Hepatocyte (in vitro differentiated cells): ENCODE results near the gene INTS15. TPM values are rescaled to one million over a fixed set of nuclear protein-coding genes. Genes with fewer than 3 reads are reported as not detected.

Experiments used
- DNase-seq: peaks from one replicate; pipeline ENCODE4 v3.0.0-alpha.2; 2016; ENCODE audit warnings: low spot score
- H2AFZ ChIP-seq: fragments of 200-600 bp; sonication (generic); 2 replicates; pipeline ENCODE4 v1.6.0; 2016; ENCODE audit warnings: antibody characterized with exemption, mild to moderate bottlenecking
- H3K27ac ChIP-seq: fragments of 200-600 bp; sonication (generic); 2 replicates; pipeline ENCODE4 v1.5.1; 2016; ENCODE audit warnings: mild to moderate bottlenecking
- H3K27me3 ChIP-seq: fragments of 200-600 bp; sonication (generic); 2 replicates; pipeline ENCODE4 v1.6.1; 2016
- H3K36me3 ChIP-seq: fragments of 200-600 bp; sonication (generic); replicated peaks from 2 replicates; pipeline ENCODE4 v1.5.1; 2016; ENCODE audit warnings: low read depth; ENCODE audit not compliant: insufficient read depth
- H3K4me1 ChIP-seq: fragments of 200-600 bp; sonication (generic); 2 replicates; pipeline ENCODE4 v1.5.1; 2016; ENCODE audit warnings: mild to moderate bottlenecking, moderate library complexity; ENCODE audit not compliant: insufficient read depth
- H3K4me2 ChIP-seq: fragments of 200-600 bp; sonication (generic); 2 replicates; pipeline ENCODE4 v1.6.0; 2016
- H3K4me3 ChIP-seq: fragments of 200-600 bp; sonication (generic); 2 replicates; pipeline ENCODE4 v1.5.1; 2016; ENCODE audit warnings: mild to moderate bottlenecking
- H3K79me2 ChIP-seq: fragments of 200-600 bp; sonication (generic); 2 replicates; pipeline ENCODE4 v1.6.0; 2017; ENCODE audit warnings: mild to moderate bottlenecking
- H3K9me2 ChIP-seq: fragments of 200-600 bp; sonication (generic); replicated peaks from 2 replicates; pipeline ENCODE4 v1.6.0; 2017; ENCODE audit warnings: mild to moderate bottlenecking; ENCODE audit not compliant: insufficient read depth
- H3K9me3 ChIP-seq: fragments of 200-600 bp; sonication (generic); 2 replicates; pipeline ENCODE4 v1.5.1; 2016; ENCODE audit warnings: low read depth, mild to moderate bottlenecking
- H4K20me1 ChIP-seq: fragments of 200-600 bp; sonication (generic); 2 replicates; pipeline ENCODE4 v1.6.0; 2016; ENCODE audit warnings: mild to moderate bottlenecking; ENCODE audit not compliant: insufficient read depth, poor library complexity, severe bottlenecking
- EZH2 ChIP-seq: fragments of 200-600 bp; sonication (generic); IDR thresholded peaks from 2 replicates; pipeline ENCODE4 v1.6.1; 2016; ENCODE audit warnings: antibody characterized with exemption, mild to moderate bottlenecking, borderline replicate concordance
- EZH2phosphoT487 ChIP-seq: fragments of 200-600 bp; sonication (generic); IDR thresholded peaks from one replicate; pipeline ENCODE4 v1.6.1; 2018; ENCODE audit warnings: antibody characterized with exemption, mild to moderate bottlenecking, low read depth, moderate library complexity; ENCODE audit not compliant: unreplicated experiment, severe bottlenecking
- WGBS: methylation state at CpG from one replicate; pipeline ENCODE4 v1.1.6; 2016; ENCODE audit warnings: low lambda C conversion rate; ENCODE audit errors: missing lambda C conversion rate; 5-methylcytosine and 5-hydroxymethylcytosine counted together
- polyA plus RNA-seq: library from polyadenylated mRNA; unstranded; fragments of >200 nt; fragmentation: Nextera tagmentation; extraction: Ambion mirVana; gene quantifications from 2 replicates; pipeline ENCODE4 v1.2.1, GENCODE V29; 2016
- total RNA-seq: library from RNA; depleted of rRNA; stranded (reverse); fragments of >200 nt; gene quantifications from 2 replicates; pipeline ENCODE4 v1.2.3, GENCODE V29; 2014
- TF ChIP-seq, protein P1 (sequence below): fragments of 200-600 bp; sonication (generic); IDR thresholded peaks from 2 replicates; pipeline ENCODE4 v1.5.1; 2016; ENCODE audit warnings: antibody characterized with exemption, mild to moderate bottlenecking; ENCODE audit not compliant: poor library complexity

Gene INTS15
- total RNA-seq = 21.4 and 23.1 TPM in 2 replicates
- 25.9 and 26.1 TPM in 2 replicates for polyA plus RNA-seq

DNA sequence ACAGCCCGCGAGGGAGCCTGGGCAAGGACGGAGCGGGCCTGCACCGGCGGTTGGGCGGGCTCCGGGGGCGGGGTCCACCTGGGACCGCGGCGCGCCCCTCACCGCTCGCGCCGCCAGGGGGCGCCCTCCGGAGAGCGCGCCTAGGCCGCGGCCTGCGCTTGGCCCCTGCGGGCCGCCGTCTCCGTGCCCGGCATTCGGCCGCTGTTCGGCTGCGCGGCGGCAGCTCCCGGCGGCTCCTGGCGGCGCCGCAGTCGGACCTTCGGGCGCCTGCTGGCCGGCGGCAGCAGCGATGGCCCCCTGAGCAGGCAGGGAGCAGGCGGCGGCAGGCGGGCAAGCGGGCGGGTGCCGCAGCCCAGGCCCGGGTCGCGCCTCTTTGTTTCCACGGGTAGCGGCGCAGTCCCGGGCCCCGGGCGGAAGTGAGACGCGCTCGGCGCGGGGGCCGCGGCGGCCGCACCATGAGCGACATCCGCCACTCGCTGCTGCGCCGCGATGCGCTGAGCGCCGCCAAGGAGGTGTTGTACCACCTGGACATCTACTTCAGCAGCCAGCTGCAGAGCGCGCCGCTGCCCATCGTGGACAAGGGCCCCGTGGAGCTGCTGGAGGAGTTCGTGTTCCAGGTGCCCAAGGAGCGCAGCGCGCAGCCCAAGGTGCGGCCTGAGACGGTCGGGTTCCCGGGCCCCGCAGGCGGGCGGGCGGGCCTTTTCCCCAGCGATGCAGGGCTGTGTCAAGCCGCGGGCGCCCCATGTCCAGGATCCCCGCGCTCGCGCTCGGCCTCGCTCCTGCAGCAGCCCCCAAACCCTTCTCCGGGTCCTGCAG, at the start of gene INTS15:
Gene INTS15, plus strand, starts transcription at position 193 of the 816 bp plus-strand sequence. Its CDS starts 263 bp downstream, at position 456.
- H3K27me3 ChIP-seq = no peaks in the 10 kb centered on the region
- no peaks in the 10 kb centered on the region for H3K36me3 ChIP-seq
- peak within 1 kb of the TSS; percentile 92 for H3K4me2 ChIP-seq
- DNase-seq = peak; percentile 94
- H3K79me2 ChIP-seq = peaks cover 21% of the 10 kb centered on the region
- WGBS = under 1% methylated on average over 71 of the region's 107 CpGs
- H2AFZ ChIP-seq = peak within 1 kb of the TSS; percentile 80
- no peaks in the 10 kb centered on the region for H3K9me3 ChIP-seq
- H3K4me1 ChIP-seq = peaks cover 9% of the 10 kb centered on the region
- H3K9me2 ChIP-seq = no peaks in the 10 kb centered on the region
- no peaks in the 10 kb centered on the region for H4K20me1 ChIP-seq
- TF ChIP-seq, protein P1, sequence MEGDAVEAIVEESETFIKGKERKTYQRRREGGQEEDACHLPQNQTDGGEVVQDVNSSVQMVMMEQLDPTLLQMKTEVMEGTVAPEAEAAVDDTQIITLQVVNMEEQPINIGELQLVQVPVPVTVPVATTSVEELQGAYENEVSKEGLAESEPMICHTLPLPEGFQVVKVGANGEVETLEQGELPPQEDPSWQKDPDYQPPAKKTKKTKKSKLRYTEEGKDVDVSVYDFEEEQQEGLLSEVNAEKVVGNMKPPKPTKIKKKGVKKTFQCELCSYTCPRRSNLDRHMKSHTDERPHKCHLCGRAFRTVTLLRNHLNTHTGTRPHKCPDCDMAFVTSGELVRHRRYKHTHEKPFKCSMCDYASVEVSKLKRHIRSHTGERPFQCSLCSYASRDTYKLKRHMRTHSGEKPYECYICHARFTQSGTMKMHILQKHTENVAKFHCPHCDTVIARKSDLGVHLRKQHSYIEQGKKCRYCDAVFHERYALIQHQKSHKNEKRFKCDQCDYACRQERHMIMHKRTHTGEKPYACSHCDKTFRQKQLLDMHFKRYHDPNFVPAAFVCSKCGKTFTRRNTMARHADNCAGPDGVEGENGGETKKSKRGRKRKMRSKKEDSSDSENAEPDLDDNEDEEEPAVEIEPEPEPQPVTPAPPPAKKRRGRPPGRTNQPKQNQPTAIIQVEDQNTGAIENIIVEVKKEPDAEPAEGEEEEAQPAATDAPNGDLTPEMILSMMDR = peak; percentile 56
- no peak for TF ChIP-seq EZH2phosphoT487
- peak within 1 kb of the TSS; percentile 91 for H3K27ac ChIP-seq
- peak within 1 kb of the TSS; percentile 99 for H3K4me3 ChIP-seq

DNA sequence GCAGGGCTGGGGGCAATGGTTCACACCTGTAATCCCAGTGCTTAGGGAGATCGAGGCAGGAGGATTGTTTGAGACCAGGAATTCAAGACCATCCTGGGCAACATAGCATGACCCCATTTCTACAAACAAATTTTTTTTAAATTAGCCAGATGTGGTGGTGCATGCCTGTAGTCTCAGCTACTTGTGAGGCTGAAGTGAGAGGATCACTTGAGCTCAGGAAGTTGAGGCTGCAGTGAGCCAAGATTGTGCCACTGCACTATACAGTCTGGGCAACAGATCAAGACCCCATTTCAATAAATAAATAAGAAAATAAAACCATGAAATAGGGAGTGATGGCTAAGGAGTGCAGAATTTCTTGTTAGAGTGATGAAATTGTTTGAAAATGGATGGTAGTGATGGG, 47.5 kb upstream of the INTS15 start:
- Histone ChIP-seq H4K20me1 (no peaks in the 10 kb centered on the region), H3K27ac (no peak overlapping the region), H3K36me3 (no peaks in the 10 kb centered on the region), H3K4me1 (no peaks in the 10 kb centered on the region), H3K27me3 (peaks cover 3% of the 10 kb centered on the region), H3K4me3 (no peak overlapping the region), H3K79me2 (no peaks in the 10 kb centered on the region), H3K4me2 (no peak overlapping the region), H2AFZ (no peak overlapping the region), H3K9me2 (no peaks in the 10 kb centered on the region), H3K9me3 (no peaks in the 10 kb centered on the region)
- WGBS = 96% methylated on average over 1 of the region's 1 CpG
- no peak for DNase-seq
- TF ChIP-seq EZH2phosphoT487 = no peak
- TF ChIP-seq EZH2 = no peak
- TF ChIP-seq, protein P1 = no peak

DNA sequence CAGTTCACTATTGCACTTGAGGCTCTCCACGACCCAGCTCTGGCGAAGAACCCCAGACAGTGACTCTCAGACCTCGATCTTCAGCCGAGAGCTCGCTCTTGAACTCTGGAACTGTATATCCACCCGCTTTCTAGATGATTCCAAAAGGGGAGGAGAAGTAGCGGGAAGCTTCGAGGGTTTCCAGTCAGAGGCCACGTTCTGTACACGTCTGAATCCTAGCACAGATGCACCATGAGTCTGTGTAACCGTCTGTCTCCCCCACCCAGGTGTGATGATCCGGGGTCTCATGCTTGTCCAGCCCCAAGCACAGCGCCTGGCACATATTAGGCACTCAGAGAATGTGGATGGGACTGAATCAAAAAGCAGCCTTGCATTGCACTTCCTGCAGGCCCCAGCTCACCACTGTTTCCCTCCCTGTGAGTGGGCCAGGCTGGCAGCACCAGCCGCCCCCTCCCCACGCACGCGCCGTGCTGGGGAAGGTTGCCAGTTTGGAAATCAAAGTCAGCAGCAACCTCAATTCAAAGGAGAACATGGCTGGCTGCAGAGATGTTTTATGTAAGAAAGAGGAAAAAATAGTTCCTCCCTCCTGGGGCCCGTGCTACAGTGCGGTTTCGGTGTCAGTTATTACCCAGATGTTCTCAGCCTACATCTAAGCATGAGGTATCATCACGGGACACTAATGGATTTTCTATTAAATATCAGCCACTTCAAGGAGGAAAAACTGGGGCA, 44.3 kb upstream of the INTS15 start:
- Histone ChIP-seq H3K4me1 (no peaks in the 10 kb centered on the region), H3K27ac (no peak overlapping the region), H3K79me2 (no peaks in the 10 kb centered on the region), H3K9me3 (no peaks in the 10 kb centered on the region), H2AFZ (no peak overlapping the region), H3K27me3 (no peaks in the 10 kb centered on the region), H3K4me2 (no peak overlapping the region), H4K20me1 (no peaks in the 10 kb centered on the region), H3K4me3 (no peak overlapping the region), H3K36me3 (no peaks in the 10 kb centered on the region), H3K9me2 (no peaks in the 10 kb centered on the region)
- DNase-seq = no peak
- WGBS = 92% methylated on average over 22 of the region's 22 CpGs
- TF ChIP-seq, protein P1 = no peak
- TF ChIP-seq EZH2phosphoT487 (no peak), EZH2 (no peak)
